Coronary artery (tissue), 2 donors: ENCODE results near the gene AMOT.

ENCODE experiments used
- DNase-seq: peaks from one replicate; pipeline ENCODE4 v3.0.0-alpha.2; 2017; ENCODE audit warnings: low spot score
- H3K27ac ChIP-seq, 2 donors: fragments of 200-600 bp; sonication (generic); one replicate each; pipeline ENCODE4 v1.5.1; 2016 to 2019
- H3K4me3 ChIP-seq: fragments of 200-600 bp; sonication (generic); 2 replicates; pipeline ENCODE4 v1.5.1; 2016; ENCODE audit warnings: mild to moderate bottlenecking, moderate library complexity
- TF ChIP-seq, protein P1 (sequence below): fragments of 200-600 bp; sonication (generic); IDR thresholded peaks from one replicate; pipeline ENCODE4 v1.5.1; 2019; ENCODE audit warnings: antibody characterized with exemption

AMOT gene

GRCh38 chrX:112840382-112841113 lies at the start of gene AMOT:
AMOT (minus strand) TSS chrX:112840831; CDS start chrX:112823126, 17,705 bp downstream.
- TF ChIP-seq, protein P1, sequence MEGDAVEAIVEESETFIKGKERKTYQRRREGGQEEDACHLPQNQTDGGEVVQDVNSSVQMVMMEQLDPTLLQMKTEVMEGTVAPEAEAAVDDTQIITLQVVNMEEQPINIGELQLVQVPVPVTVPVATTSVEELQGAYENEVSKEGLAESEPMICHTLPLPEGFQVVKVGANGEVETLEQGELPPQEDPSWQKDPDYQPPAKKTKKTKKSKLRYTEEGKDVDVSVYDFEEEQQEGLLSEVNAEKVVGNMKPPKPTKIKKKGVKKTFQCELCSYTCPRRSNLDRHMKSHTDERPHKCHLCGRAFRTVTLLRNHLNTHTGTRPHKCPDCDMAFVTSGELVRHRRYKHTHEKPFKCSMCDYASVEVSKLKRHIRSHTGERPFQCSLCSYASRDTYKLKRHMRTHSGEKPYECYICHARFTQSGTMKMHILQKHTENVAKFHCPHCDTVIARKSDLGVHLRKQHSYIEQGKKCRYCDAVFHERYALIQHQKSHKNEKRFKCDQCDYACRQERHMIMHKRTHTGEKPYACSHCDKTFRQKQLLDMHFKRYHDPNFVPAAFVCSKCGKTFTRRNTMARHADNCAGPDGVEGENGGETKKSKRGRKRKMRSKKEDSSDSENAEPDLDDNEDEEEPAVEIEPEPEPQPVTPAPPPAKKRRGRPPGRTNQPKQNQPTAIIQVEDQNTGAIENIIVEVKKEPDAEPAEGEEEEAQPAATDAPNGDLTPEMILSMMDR = no peak
- Histone ChIP-seq H3K4me3 (peak within 1 kb of the TSS; percentile 77), H3K27ac (peak within 1 kb of the TSS; percentile 16 to 81)
- DNase-seq = peak; percentile 82

DNA sequence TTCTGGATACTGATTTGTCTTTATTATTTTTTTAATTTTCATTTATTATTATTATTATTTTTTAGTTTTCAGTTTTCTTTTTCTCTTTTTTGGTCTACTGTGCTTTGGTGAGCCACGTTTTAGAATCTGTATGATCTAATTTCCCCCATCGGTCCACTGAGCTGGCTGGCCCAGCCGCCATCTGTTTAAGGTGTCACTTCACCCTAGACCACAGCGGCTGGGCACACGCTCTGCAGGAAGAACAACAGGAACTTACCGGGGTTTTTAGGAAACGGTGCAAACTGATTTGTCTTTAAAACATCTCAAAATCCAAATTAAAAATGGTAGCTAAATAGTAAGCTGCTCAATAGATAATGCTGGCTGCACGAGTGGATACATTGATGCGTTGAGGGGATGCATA lies 48.8 kb upstream of the AMOT start:
- no peak for DNase-seq
- H3K27ac ChIP-seq = no peak overlapping the region

DNA sequence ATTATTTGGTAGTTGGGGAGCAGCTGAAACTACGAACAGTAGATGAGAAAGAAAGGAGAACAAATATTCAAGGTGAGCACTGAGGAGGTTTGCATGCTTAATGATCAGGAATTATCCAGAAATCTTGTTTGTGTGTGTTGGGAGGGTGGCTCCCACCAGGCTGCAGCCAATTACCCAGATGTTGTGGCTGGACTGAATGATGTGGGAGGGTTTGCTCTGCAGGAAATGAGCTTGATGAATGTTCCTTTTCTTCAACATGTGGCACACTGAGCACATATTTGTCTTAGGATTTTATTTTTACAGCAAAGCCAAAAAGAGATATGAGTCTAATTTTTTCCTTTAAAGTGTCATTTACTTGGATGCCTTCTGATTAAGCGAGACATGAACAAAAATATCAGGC lies 48.3 kb upstream of the AMOT start:
- DNase-seq = no peak
- Histone ChIP-seq H3K27ac (no peak overlapping the region), H3K4me3 (no peak overlapping the region)
- TF ChIP-seq, protein P1 = no peak

More for the DNA sequence above, 48.8 kb upstream of the AMOT start:
- no peak overlapping the region for H3K4me3 ChIP-seq
- TF ChIP-seq, protein P1 = no peak

DNA sequence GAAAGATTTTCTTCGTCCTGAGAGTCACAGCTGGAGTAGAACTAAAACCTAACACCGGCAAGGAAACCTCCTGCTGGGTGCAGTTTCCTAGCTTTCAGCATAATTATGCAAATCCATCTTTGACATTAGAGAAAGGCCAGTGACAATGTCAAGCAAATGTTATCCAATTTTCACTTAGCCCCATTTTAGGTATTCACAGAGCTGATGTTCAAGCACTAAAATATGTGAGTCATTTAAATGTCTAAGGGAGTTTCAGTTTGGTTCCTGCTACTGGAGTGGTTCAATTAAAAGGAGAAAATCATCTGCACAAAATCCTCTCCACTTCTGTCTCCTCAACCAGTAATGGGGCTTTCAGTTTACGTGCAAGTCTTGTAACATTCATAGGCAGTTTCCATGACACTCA lies 37.1 kb upstream of the AMOT start:
- TF ChIP-seq, protein P1 = no peak
- DNase-seq = no peak
- no peak overlapping the region for H3K27ac ChIP-seq

DNA sequence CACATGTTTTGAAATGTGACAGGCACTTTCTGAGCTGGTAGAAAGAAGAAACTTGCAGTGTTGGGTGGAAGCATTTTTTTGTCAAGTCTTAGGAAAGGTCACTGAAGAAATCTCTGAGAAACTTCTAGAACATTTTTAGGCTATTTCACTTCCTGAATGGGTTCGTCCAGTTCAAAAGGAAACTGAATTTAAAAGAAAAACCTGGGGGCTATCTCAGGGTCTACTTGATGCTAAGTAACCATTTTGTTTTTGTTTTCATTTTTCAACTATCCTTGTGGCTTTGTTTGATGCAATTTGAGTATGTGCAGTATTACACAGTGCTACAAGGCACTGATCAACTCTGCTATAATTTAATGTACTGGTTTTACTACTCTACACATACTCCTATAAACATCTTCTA lies 34.0 kb upstream of the AMOT start:
- DNase-seq = no peak
- H3K4me3 ChIP-seq = no peak overlapping the region
- H3K27ac ChIP-seq = no peak overlapping the region
- TF ChIP-seq, protein P1 = no peak

More for the DNA sequence above, 37.1 kb upstream of the AMOT start:
- no peak overlapping the region for H3K4me3 ChIP-seq

- TF ChIP-seq, protein P1 = no peak
Observed at GRCh38 chrX:112874175-112874574, 33.5 kb upstream of the AMOT start.

DNA sequence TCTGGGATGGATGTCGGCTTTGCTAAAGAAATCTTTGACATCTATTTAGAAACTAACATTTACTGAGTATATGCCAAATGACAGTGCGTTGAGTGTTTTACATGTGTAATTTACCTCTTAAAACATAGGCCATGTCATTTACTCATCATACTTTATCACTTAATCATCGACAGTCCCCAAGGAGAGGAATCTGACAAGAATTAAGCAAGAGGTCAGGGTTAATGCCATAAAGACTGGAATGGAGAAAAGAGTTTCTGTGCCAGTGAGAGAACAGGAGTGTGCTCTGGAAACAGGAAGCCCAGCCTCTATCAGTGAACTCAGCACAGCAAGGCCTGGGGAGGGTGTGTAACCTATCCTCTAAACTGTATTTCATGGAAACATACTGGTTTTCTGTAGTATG lies 28.0 kb upstream of the AMOT start:
- Histone ChIP-seq H3K27ac (no peak overlapping the region), H3K4me3 (no peak overlapping the region)
- no peak for DNase-seq
- TF ChIP-seq, protein P1 = no peak

More at GRCh38 chrX:112874175-112874574, 33.5 kb upstream of the AMOT start:
- no peak for DNase-seq
- Histone ChIP-seq H3K4me3 (no peak overlapping the region), H3K27ac (no peak overlapping the region)
